Smooth muscle cell (in vitro differentiated cells): ENCODE results near the gene C11orf24. TPM values are rescaled to one million over a fixed set of nuclear protein-coding genes. Genes with fewer than 3 reads are reported as not detected.

Experiments used
- DNase-seq: peaks from one replicate; lab custom pipeline; 2025; ENCODE audit not compliant: unreplicated experiment; lab: John Stamatoyannopoulos, UW
- H2AFZ ChIP-seq: fragments of 200-600 bp; sonication (generic); 2 replicates; pipeline ENCODE4 v1.6.0; 2016; ENCODE audit warnings: antibody characterized with exemption, low read depth, mild to moderate bottlenecking
- H3F3A ChIP-seq: fragments of 200-600 bp; sonication (generic); 2 replicates; pipeline ENCODE4 v1.6.0; 2017; ENCODE audit warnings: antibody characterized with exemption, low read depth
- H3K27ac ChIP-seq: fragments of 200-600 bp; sonication (generic); 2 replicates; pipeline ENCODE4 v1.5.1; 2016; ENCODE audit warnings: low read depth, mild to moderate bottlenecking
- H3K27me3 ChIP-seq: fragments of 200-600 bp; sonication (generic); 2 replicates; pipeline ENCODE4 v1.6.1; 2016; ENCODE audit warnings: low read depth, mild to moderate bottlenecking
- H3K36me3 ChIP-seq: fragments of 200-600 bp; sonication (generic); 2 replicates; pipeline ENCODE4 v1.5.1; 2016; ENCODE audit warnings: low read depth
- H3K4me1 ChIP-seq: fragments of 200-600 bp; sonication (generic); 2 replicates; pipeline ENCODE4 v1.5.1; 2016; ENCODE audit warnings: low read depth
- H3K4me2 ChIP-seq: fragments of 200-600 bp; sonication (generic); 2 replicates; pipeline ENCODE4 v1.6.0; 2016; ENCODE audit warnings: mild to moderate bottlenecking
- H3K4me3 ChIP-seq: fragments of 200-600 bp; sonication (generic); 2 replicates; pipeline ENCODE4 v1.5.1; 2016; ENCODE audit warnings: mild to moderate bottlenecking
- H3K79me2 ChIP-seq: fragments of 200-600 bp; sonication (generic); 2 replicates; pipeline ENCODE4 v1.6.0; 2016; ENCODE audit warnings: low read depth, mild to moderate bottlenecking
- H3K9ac ChIP-seq: fragments of 200-600 bp; sonication (generic); 2 replicates; pipeline ENCODE4 v1.6.0; 2016; ENCODE audit warnings: low read depth
- H3K9me3 ChIP-seq: fragments of 200-600 bp; sonication (generic); replicated peaks from 2 replicates; pipeline ENCODE4 v1.5.1; 2016; ENCODE audit warnings: low read depth
- H4K20me1 ChIP-seq: fragments of 200-600 bp; sonication (generic); 2 replicates; pipeline ENCODE4 v1.6.0; 2016; ENCODE audit warnings: low read depth
- CTCF ChIP-seq: fragments of 200-600 bp; sonication (generic); IDR thresholded peaks from 2 replicates; pipeline ENCODE4 v1.5.1; 2017; ENCODE audit warnings: borderline replicate concordance, mild to moderate bottlenecking, antibody characterized with exemption; ENCODE audit not compliant: insufficient read depth, poor library complexity, severe bottlenecking
- WGBS: methylation state at CpG from one replicate; pipeline ENCODE4 v1.1.7; 2016; ENCODE audit warnings: low lambda C conversion rate; 5-methylcytosine and 5-hydroxymethylcytosine counted together
- polyA plus RNA-seq: library from polyadenylated mRNA; unstranded; fragments of >200 nt; fragmentation: Nextera tagmentation; extraction: Ambion mirVana; gene quantifications from 2 replicates; pipeline ENCODE4 v1.2.1, GENCODE V29; 2016
- total RNA-seq: library from RNA; depleted of rRNA; stranded (reverse); fragments of >200 nt; gene quantifications from 2 replicates; pipeline ENCODE4 v1.2.3, GENCODE V29; 2014

Gene C11orf24
- total and polyA plus RNA-seq, 2 experiments from 2014 or later, result 58.1 to 97.5 TPM

- Histone ChIP-seq H2AFZ (no peak overlapping the region), H3K4me3 (no peak overlapping the region), H3K36me3 (no peaks in the 10 kb centered on the region), H4K20me1 (no peaks in the 10 kb centered on the region), H3K79me2 (no peaks in the 10 kb centered on the region), H3K9ac (no peak overlapping the region), H3K4me1 (no peaks in the 10 kb centered on the region), H3K27ac (no peak overlapping the region), H3K4me2 (no peak overlapping the region), H3F3A (no peaks in the 10 kb centered on the region), H3K9me3 (no peaks in the 10 kb centered on the region), H3K27me3 (no peaks in the 10 kb centered on the region)
- no peak for TF ChIP-seq CTCF
- WGBS, result 95% methylated on average over 6 of the region's 6 CpGs
- no peak for DNase-seq
These were observed 25.2 kb upstream of the C11orf24 start for GRCh38 chr11:68297052-68297378.

- WGBS, result 93% methylated on average over 15 of the region's 15 CpGs
- H3K4me3 ChIP-seq, result no peak overlapping the region
- no peaks in the 10 kb centered on the region for H3K27me3 ChIP-seq
- H3K9me3 ChIP-seq, result no peaks in the 10 kb centered on the region
- H3K79me2 ChIP-seq, result no peaks in the 10 kb centered on the region
- no peak overlapping the region for H3K4me2 ChIP-seq
- DNase-seq, result no peak
- H3K36me3 ChIP-seq, result no peaks in the 10 kb centered on the region
- no peak overlapping the region for H2AFZ ChIP-seq
- no peaks in the 10 kb centered on the region for H3F3A ChIP-seq
- H3K27ac ChIP-seq, result no peak overlapping the region
- TF ChIP-seq CTCF, result no peak
- no peaks in the 10 kb centered on the region for H3K4me1 ChIP-seq
- no peaks in the 10 kb centered on the region for H4K20me1 ChIP-seq
- H3K9ac ChIP-seq, result no peak overlapping the region
These were observed 24.7 kb upstream of the C11orf24 start for GRCh38 chr11:68296344-68297051.

GRCh38 chr11:68295940-68296339 is 24.2 kb upstream of the C11orf24 start:
- no peak overlapping the region for H2AFZ ChIP-seq
- no peaks in the 10 kb centered on the region for H3K9me3 ChIP-seq
- no peaks in the 10 kb centered on the region for H4K20me1 ChIP-seq
- H3K36me3 ChIP-seq, result no peaks in the 10 kb centered on the region
- no peak for DNase-seq
- no peaks in the 10 kb centered on the region for H3K4me1 ChIP-seq
- TF ChIP-seq CTCF, result no peak
- H3K79me2 ChIP-seq, result no peaks in the 10 kb centered on the region
- no peak overlapping the region for H3K4me3 ChIP-seq
- no peak overlapping the region for H3K4me2 ChIP-seq
- WGBS, result 93% methylated on average over 5 of the region's 5 CpGs
- no peaks in the 10 kb centered on the region for H3F3A ChIP-seq
- no peak overlapping the region for H3K27ac ChIP-seq
- no peaks in the 10 kb centered on the region for H3K27me3 ChIP-seq
- H3K9ac ChIP-seq, result no peak overlapping the region

DNA sequence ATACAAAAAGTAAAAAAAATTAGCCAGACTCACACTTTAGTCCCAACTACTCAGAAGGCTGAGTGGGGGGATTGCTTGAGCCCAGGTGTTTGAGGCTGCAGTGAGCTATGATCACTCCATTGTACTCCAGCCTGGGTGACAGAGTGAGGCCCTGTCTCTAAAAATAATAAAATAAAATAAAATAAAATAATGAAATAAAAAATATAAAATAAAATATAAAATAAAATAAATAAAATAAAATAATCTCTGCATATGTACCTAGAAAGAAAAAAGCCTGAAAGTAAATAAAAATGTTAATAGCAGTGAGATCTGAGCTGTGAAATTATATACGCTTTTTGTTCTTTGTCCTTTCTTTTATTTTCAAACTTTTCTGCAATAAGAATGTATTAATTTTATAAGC is 23.5 kb upstream of the C11orf24 start:
- Histone ChIP-seq H3K36me3 (no peaks in the 10 kb centered on the region), H3K4me3 (no peak overlapping the region), H3K4me2 (no peak overlapping the region), H2AFZ (no peak overlapping the region), H3K27me3 (no peaks in the 10 kb centered on the region), H3K27ac (no peak overlapping the region), H3F3A (no peaks in the 10 kb centered on the region), H3K9me3 (no peaks in the 10 kb centered on the region), H4K20me1 (no peaks in the 10 kb centered on the region), H3K4me1 (no peaks in the 10 kb centered on the region), H3K79me2 (no peaks in the 10 kb centered on the region), H3K9ac (no peak overlapping the region)
- TF ChIP-seq CTCF, result no peak
- DNase-seq, result no peak
- 94% methylated on average over 1 of the region's 1 CpG for WGBS
